Non-pigmented ciliary epithelial cell (primary cell): ENCODE data around the gene DPCD.

Experiments used
- DNase-seq: peaks from one replicate; pipeline ENCODE4 v3.0.0-alpha.2; 2010; ENCODE audit warnings: low read depth

DPCD gene

GRCh38 chr10:101567165-101568006, 20.7 kb upstream of the DPCD start:
- no peak for DNase-seq

GRCh38 chr10:101568054-101568745, 19.9 kb upstream of the DPCD start:
- DNase-seq = no peak

GRCh38 chr10:101569323-101569621, 18.8 kb upstream of the DPCD start:
- DNase-seq = no peak

- no peak for DNase-seq
Measured at GRCh38 chr10:101569622-101570427, 18.3 kb upstream of the DPCD start.

GRCh38 chr10:101570428-101571270, 17.5 kb upstream of the DPCD start:
- no peak for DNase-seq

GRCh38 chr10:101571271-101571925, 16.7 kb upstream of the DPCD start:
- DNase-seq = no peak

- no peak for DNase-seq
Measured at GRCh38 chr10:101572126-101572525, 16.0 kb upstream of the DPCD start.

- no peak for DNase-seq
Measured at GRCh38 chr10:101572785-101573184, 15.3 kb upstream of the DPCD start.

GRCh38 chr10:101573885-101574753, 14.0 kb upstream of the DPCD start:
- DNase-seq = no peak

GRCh38 chr10:101575091-101575490, 13.0 kb upstream of the DPCD start:
- no peak for DNase-seq

GRCh38 chr10:101575580-101576210, 12.4 kb upstream of the DPCD start:
- DNase-seq = no peak

- peak; percentile 8 for DNase-seq
Measured at GRCh38 chr10:101576211-101576863, 11.8 kb upstream of the DPCD start.

- no peak for DNase-seq
Measured at GRCh38 chr10:101577121-101577871, 10.8 kb upstream of the DPCD start.

GRCh38 chr10:101578192-101578591, 9.9 kb upstream of the DPCD start:
- DNase-seq = no peak

- no peak for DNase-seq
Measured at GRCh38 chr10:101578803-101579515, 9.2 kb upstream of the DPCD start.

GRCh38 chr10:101579516-101579870, 8.6 kb upstream of the DPCD start:
- DNase-seq = no peak

- no peak for DNase-seq
Measured at GRCh38 chr10:101580486-101581399, 7.4 kb upstream of the DPCD start.
